Gastroesophageal sphincter (tissue), 4 donors: Measurements from ENCODE around the gene PRODH. TPM values are rescaled to one million over a fixed set of nuclear protein-coding genes. Genes with fewer than 3 reads are reported as not detected.
"Not testable (repeated sequence)": the region's sequence is repeated elsewhere in the genome, so short reads cannot be mapped to it uniquely, and the experiment has no call there.

Source experiments
- ATAC-seq: fragments of 150-250 bp; one replicate; pipeline ENCODE4 v1.9.1; 2016; ENCODE audit warnings: mild to moderate bottlenecking, moderate library complexity
- H3K27ac ChIP-seq, 4 donors: fragments of 200-600 bp; sonication (generic) in 3 of 4; 1 replicate in 3 of 4; 2 replicates in 1 of 4; pipeline ENCODE4 v1.5.1; 2016 to 2019
- H3K27me3 ChIP-seq: fragments of 200-600 bp; sonication (generic); one replicate; pipeline ENCODE4 v1.5.1; 2019
- H3K36me3 ChIP-seq, 2 donors: fragments of 200-600 bp; sonication (generic); one replicate each; pipeline ENCODE4 v1.5.1; 2019; ENCODE audit warnings: control low read depth in 1 of 2
- H3K4me1 ChIP-seq, 3 donors: fragments of 200-600 bp; sonication (generic); 1 replicate in 2 of 3; 2 replicates in 1 of 3; pipeline ENCODE4 v1.5.1; 2016 to 2019; ENCODE audit warnings: control low read depth in 2 of 3
- H3K4me3 ChIP-seq, 2 donors: fragments of 200-600 bp; sonication (generic); one replicate each; pipeline ENCODE4 v1.5.1; 2019; ENCODE audit warnings: mild to moderate bottlenecking in 1 of 2, moderate library complexity in 1 of 2
- H3K9me3 ChIP-seq, 3 donors: fragments of 200-600 bp; sonication (generic); one replicate each; pipeline ENCODE4 v1.5.1; 2017 to 2019; ENCODE audit warnings: control low read depth in 2 of 3
- CTCF ChIP-seq, 4 experiments: fragments of 200-600 bp in 2 of 4; fragments of 450-650 bp in 2 of 4; sonication (generic) in 1 of 4; IDR thresholded peaks; one replicate each; pipeline ENCODE4 v1.5.1; 2017 to 2019; ENCODE audit warnings: antibody characterized with exemption in 4 of 4, mild to moderate bottlenecking in 2 of 4, moderate library complexity in 2 of 4
- EP300 ChIP-seq: sonication (generic); formaldehyde crosslinking; IDR thresholded peaks from one replicate; pipeline ENCODE4 v1.6.1; 2017; ENCODE audit warnings: antibody characterized with exemption, mild to moderate bottlenecking
- POLR2A ChIP-seq, 2 donors: fragments of 450-650 bp; IDR thresholded peaks; one replicate each; pipeline ENCODE4 v1.6.1; 2017; ENCODE audit warnings: antibody characterized with exemption in 2 of 2, mild to moderate bottlenecking in 2 of 2, moderate library complexity in 1 of 2
- POLR2AphosphoS5 ChIP-seq: sonication (generic); formaldehyde crosslinking; IDR thresholded peaks from one replicate; pipeline ENCODE4 v1.6.1; 2017; ENCODE audit warnings: antibody characterized with exemption
- WGBS, 2 donors: methylation state at CpG; one replicate each; pipeline ENCODE4 v1.1.5; 2018; ENCODE audit warnings: low coverage in 1 of 2; 5-methylcytosine and 5-hydroxymethylcytosine counted together
- total RNA-seq, 4 donors: library from RNA; depleted of rRNA; stranded (reverse); fragments of >200 nt; gene quantifications; one replicate each; pipeline ENCODE4 v1.1.0, GENCODE V29; 2016

Gene PRODH
- total RNA-seq, 4 donors from 2014 or later, result 0.52 to 12.3 (median 3.0) TPM

GRCh38 chr22:18966748-18967147 is 30.7 kb upstream of the PRODH start:
- Histone ChIP-seq H3K27me3 (peaks cover 64% of the 10 kb centered on the region), H3K4me3 (no peak overlapping the region), H3K36me3 (no peaks in the 10 kb centered on the region), H3K9me3 (no peaks in the 10 kb centered on the region), H3K4me1 (peaks cover 0 to 17% (median 0%) of the 10 kb centered on the region in 3 donors), H3K27ac (no peak overlapping the region)
- no peak for TF ChIP-seq CTCF (IDR thresholded peaks at IDR 0.05)
- TF ChIP-seq POLR2AphosphoS5, result no peak
- no peak for TF ChIP-seq EP300
- TF ChIP-seq POLR2A (IDR thresholded peaks at IDR 0.05), result no peak
- WGBS, 2 donors, result 0 to 33% methylated on average over 1 to 2 of the region's 7 CpGs
- ATAC-seq, result no peak

GRCh38 chr22:18965526-18966421 is 29.7 kb upstream of the PRODH start:
- no peaks in the 10 kb centered on the region for H3K36me3 ChIP-seq
- no CpG with 5 or more reads among the region's 14 CpGs for WGBS, 2 donors
- TF ChIP-seq CTCF (IDR thresholded peaks at IDR 0.05) (no peak), EP300 (no peak), POLR2AphosphoS5 (no peak), POLR2A (IDR thresholded peaks at IDR 0.05) (no peak)
- H3K4me1 ChIP-seq, result peaks cover 0 to 10% (median 0%) of the 10 kb centered on the region in 3 donors
- no peaks in the 10 kb centered on the region for H3K9me3 ChIP-seq
- no peak for ATAC-seq
- no peak overlapping the region for H3K27ac ChIP-seq
- H3K27me3 ChIP-seq, result peaks cover 54% of the 10 kb centered on the region
- no peak overlapping the region for H3K4me3 ChIP-seq

- peaks cover 46% of the 10 kb centered on the region for H3K27me3 ChIP-seq
- not testable (repeated sequence) for H3K36me3 ChIP-seq, ATAC-seq, H3K27ac ChIP-seq, H3K4me1 ChIP-seq, H3K4me3 ChIP-seq, H3K9me3 ChIP-seq
- WGBS, 2 donors, result no CpG with 5 or more reads among the region's 19 CpGs
These were observed 28.6 kb upstream of the PRODH start for GRCh38 chr22:18964501-18965265.

GRCh38 chr22:18964051-18964450 is 28.0 kb upstream of the PRODH start:
- H3K4me3 ChIP-seq, H3K27ac ChIP-seq, H3K36me3 ChIP-seq, H3K4me1 ChIP-seq, ATAC-seq, H3K9me3 ChIP-seq: not testable (repeated sequence)
- H3K27me3 ChIP-seq, result peaks cover 46% of the 10 kb centered on the region
- WGBS, 2 donors, result 60% methylated on average over 2 of the region's 10 CpGs; no CpG with 5 or more reads in 1 of the 2 donors

- WGBS, 2 donors, result 100% methylated on average over 1 of the region's 3 CpGs; no CpG with 5 or more reads in 1 of the 2 donors
- TF ChIP-seq POLR2A (IDR thresholded peaks at IDR 0.05) (no peak), POLR2AphosphoS5 (no peak), EP300 (no peak)
- no peak overlapping the region for H3K4me3 ChIP-seq
- H3K9me3 ChIP-seq, result no peaks in the 10 kb centered on the region
- no peak for ATAC-seq
- H3K36me3 ChIP-seq, result no peaks in the 10 kb centered on the region
- H3K27me3 ChIP-seq, result peaks cover 44% of the 10 kb centered on the region
- H3K27ac ChIP-seq, result no peak overlapping the region
- H3K4me1 ChIP-seq, result no peaks in the 10 kb centered on the region
These were observed 26.2 kb upstream of the PRODH start for GRCh38 chr22:18962308-18962635.

- not testable (repeated sequence) for ATAC-seq, H3K36me3 ChIP-seq, H3K9me3 ChIP-seq, H3K4me1 ChIP-seq, H3K4me3 ChIP-seq, H3K27ac ChIP-seq
- WGBS, 2 donors, result 82 to 84% methylated on average over 3 to 5 of the region's 8 CpGs
- peaks cover 41% of the 10 kb centered on the region for H3K27me3 ChIP-seq
These were observed 25.7 kb upstream of the PRODH start for GRCh38 chr22:18961632-18962307.

GRCh38 chr22:18961201-18961600 is 25.1 kb upstream of the PRODH start:
- H3K4me1 ChIP-seq, H3K4me3 ChIP-seq, ATAC-seq, H3K9me3 ChIP-seq, H3K27ac ChIP-seq, H3K36me3 ChIP-seq: not testable (repeated sequence)
- 56% methylated on average over 4 of the region's 7 CpGs; no CpG with 5 or more reads in 1 of the 2 donors for WGBS, 2 donors
- H3K27me3 ChIP-seq, result peaks cover 38% of the 10 kb centered on the region

- not testable (repeated sequence) for H3K36me3 ChIP-seq, H3K9me3 ChIP-seq, H3K27ac ChIP-seq, H3K4me1 ChIP-seq, H3K4me3 ChIP-seq, ATAC-seq
- no CpG with 5 or more reads among the region's 11 CpGs for WGBS, 2 donors
- peaks cover 29% of the 10 kb centered on the region for H3K27me3 ChIP-seq
These were observed 24.2 kb upstream of the PRODH start for GRCh38 chr22:18960166-18960820.

GRCh38 chr22:18959741-18960140 is 23.6 kb upstream of the PRODH start:
- not testable (repeated sequence) for ATAC-seq, H3K9me3 ChIP-seq, H3K4me1 ChIP-seq, H3K4me3 ChIP-seq, H3K36me3 ChIP-seq, H3K27ac ChIP-seq
- no CpG with 5 or more reads among the region's 12 CpGs for WGBS, 2 donors
- peaks cover 33% of the 10 kb centered on the region for H3K27me3 ChIP-seq

- not testable (repeated sequence) for H3K4me1 ChIP-seq, H3K27ac ChIP-seq, ATAC-seq, H3K9me3 ChIP-seq, H3K36me3 ChIP-seq, H3K4me3 ChIP-seq
- peaks cover 35% of the 10 kb centered on the region for H3K27me3 ChIP-seq
- no CpG with 5 or more reads among the region's 6 CpGs for WGBS, 2 donors
These were observed 23.2 kb upstream of the PRODH start for GRCh38 chr22:18959266-18959665.
